ENCODE measurements around the gene HBG2. TPM values are rescaled to one million over a fixed set of nuclear protein-coding genes. Genes with fewer than 3 reads are reported as not detected.
A peak's percentile ranks its signal among the peaks of the same experiment; 100 is the strongest.

Gene HBG2
- total and polyA plus RNA-seq, 9 of the 15 experiments (the other 6 are each of a cell fraction or from before 2014, with no cell fraction given), result 1,626 to 58,619 (median 10,515) TPM

DNA sequence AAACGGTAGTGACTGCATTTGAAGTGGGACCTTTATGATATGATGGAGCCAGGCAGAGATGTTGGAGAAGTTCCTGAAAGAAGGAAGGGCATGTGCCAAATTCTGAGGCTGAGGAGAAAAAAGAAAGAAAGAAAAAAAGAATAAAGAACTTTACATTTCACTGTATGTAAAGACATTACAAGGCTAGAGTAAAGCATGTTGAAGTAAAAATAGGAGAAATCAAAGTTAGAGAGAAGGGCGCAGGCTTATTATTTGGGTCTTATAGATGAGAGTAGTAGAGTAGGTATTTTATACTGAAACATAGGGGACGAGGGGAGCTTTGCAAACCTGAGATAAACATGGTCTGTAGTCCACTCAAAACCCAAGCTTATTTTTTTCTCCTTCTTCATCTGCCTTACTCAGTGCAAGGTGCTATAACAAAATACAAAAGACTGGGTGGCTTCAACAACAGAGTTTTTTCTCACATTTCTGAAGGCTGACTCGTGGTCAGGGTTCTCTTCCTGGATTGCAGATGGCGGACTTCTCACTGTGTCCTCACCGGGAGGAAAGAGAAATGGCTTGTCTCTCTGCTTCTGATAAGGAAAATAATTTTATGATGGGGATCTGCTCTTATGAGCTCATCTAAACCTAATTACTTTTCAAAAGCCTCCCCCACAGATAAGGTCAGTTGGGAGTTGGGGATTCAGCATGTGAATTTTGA, 7.7 kb downstream of the HBG2 start (continued):
- TF ChIP-seq ZNF589 (CRISPR knock-in tag; IDR thresholded peaks at IDR 0.05; ENCODE audit: low read depth) (no peak), ZFX (CRISPR knock-in tag; IDR thresholded peaks at IDR 0.05) (0 out of 2 replicates have a peak, but pooled peaks have one; percentile 6), PML (IDR thresholded peaks at IDR 0.05; ENCODE audit: low read length) (peak; percentile 35; the same call in 1 of the 2 replicates), SIX5 (IDR thresholded peaks at IDR 0.05; ENCODE audit: borderline replicate concordance in 1 of 2, insufficient read depth in 1 of 2, low read depth in 1 of 2, low read length in 2 of 2) (no peak), HDAC1 (IDR thresholded peaks at IDR 0.05) (peak in 1 of 2 experiments; percentile 38; a peak in 1 of 4 replicates), TEAD2 (tag; IDR thresholded peaks at IDR 0.05) (no peak), SMARCE1 (IDR thresholded peaks at IDR 0.05) (0 out of 2 replicates have a peak, but pooled peaks have one; percentile 31), DPF2 (IDR thresholded peaks at IDR 0.05) (no peak), MYC (IDR thresholded peaks at IDR 0.05; ENCODE audit: low read depth, low read length) (no peak), MYC (CRISPR knock-in tag; IDR thresholded peaks at IDR 0.05; ENCODE audit: borderline replicate concordance, low read depth) (no peak), U2AF2 (optimal IDR thresholded peaks at IDR 0.05; ENCODE audit: low read depth, low read length) (no peak), THRAP3 (IDR thresholded peaks at IDR 0.05; ENCODE audit: borderline replicate concordance) (peak; percentile 30; the same call in 1 of the 2 replicates), PRMT5 (CRISPR knock-in tag; IDR thresholded peaks at IDR 0.05) (no peak), SRF (CRISPR knock-in tag; IDR thresholded peaks at IDR 0.05) (no peak), POLR2H (tag; IDR thresholded peaks at IDR 0.05; ENCODE audit: low read depth) (no peak), CCNT2 (IDR thresholded peaks at IDR 0.05; ENCODE audit: borderline replicate concordance, extremely low read depth, insufficient read length, low read depth, low read length) (peak; percentile 49), CHD1 (IDR thresholded peaks at IDR 0.05; ENCODE audit: low read length) (peak; percentile 64), MCM2 (IDR thresholded peaks at IDR 0.05; ENCODE audit: low read depth) (no peak), SMARCA4 (IDR thresholded peaks at IDR 0.05) (no peak)
- TF ChIP-seq, protein P1, sequence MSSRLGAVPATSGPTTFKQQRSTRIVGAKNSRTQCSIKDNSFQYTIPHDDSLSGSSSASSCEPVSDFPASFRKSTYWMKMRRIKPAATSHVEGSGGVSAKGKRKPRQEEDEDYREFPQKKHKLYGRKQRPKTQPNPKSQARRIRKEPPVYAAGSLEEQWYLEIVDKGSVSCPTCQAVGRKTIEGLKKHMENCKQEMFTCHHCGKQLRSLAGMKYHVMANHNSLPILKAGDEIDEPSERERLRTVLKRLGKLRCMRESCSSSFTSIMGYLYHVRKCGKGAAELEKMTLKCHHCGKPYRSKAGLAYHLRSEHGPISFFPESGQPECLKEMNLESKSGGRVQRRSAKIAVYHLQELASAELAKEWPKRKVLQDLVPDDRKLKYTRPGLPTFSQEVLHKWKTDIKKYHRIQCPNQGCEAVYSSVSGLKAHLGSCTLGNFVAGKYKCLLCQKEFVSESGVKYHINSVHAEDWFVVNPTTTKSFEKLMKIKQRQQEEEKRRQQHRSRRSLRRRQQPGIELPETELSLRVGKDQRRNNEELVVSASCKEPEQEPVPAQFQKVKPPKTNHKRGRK (tag; IDR thresholded peaks at IDR 0.05), result peak; percentile 81
- TF ChIP-seq, protein P2, sequence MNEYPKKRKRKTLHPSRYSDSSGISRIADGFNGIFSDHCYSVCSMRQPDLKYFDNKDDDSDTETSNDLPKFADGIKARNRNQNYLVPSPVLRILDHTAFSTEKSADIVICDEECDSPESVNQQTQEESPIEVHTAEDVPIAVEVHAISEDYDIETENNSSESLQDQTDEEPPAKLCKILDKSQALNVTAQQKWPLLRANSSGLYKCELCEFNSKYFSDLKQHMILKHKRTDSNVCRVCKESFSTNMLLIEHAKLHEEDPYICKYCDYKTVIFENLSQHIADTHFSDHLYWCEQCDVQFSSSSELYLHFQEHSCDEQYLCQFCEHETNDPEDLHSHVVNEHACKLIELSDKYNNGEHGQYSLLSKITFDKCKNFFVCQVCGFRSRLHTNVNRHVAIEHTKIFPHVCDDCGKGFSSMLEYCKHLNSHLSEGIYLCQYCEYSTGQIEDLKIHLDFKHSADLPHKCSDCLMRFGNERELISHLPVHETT (CRISPR knock-in tag; conservative IDR thresholded peaks at IDR 0.05 in 1 of 2, IDR thresholded peaks at IDR 0.05 in 1 of 2), result 0 out of 4 replicates have a peak, but pooled peaks of 1 of the 2 experiments have one; percentile 36
- TF ChIP-seq, protein P3, sequence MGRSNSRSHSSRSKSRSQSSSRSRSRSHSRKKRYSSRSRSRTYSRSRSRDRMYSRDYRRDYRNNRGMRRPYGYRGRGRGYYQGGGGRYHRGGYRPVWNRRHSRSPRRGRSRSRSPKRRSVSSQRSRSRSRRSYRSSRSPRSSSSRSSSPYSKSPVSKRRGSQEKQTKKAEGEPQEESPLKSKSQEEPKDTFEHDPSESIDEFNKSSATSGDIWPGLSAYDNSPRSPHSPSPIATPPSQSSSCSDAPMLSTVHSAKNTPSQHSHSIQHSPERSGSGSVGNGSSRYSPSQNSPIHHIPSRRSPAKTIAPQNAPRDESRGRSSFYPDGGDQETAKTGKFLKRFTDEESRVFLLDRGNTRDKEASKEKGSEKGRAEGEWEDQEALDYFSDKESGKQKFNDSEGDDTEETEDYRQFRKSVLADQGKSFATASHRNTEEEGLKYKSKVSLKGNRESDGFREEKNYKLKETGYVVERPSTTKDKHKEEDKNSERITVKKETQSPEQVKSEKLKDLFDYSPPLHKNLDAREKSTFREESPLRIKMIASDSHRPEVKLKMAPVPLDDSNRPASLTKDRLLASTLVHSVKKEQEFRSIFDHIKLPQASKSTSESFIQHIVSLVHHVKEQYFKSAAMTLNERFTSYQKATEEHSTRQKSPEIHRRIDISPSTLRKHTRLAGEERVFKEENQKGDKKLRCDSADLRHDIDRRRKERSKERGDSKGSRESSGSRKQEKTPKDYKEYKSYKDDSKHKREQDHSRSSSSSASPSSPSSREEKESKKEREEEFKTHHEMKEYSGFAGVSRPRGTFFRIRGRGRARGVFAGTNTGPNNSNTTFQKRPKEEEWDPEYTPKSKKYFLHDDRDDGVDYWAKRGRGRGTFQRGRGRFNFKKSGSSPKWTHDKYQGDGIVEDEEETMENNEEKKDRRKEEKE (IDR thresholded peaks at IDR 0.05; ENCODE audit: borderline replicate concordance in 1 of 2, control insufficient read depth in 1 of 2, low read depth in 2 of 2, low read length in 1 of 2), result peak in 1 of 2 experiments; percentile 3; a peak in 1 of 4 replicates
